Measurements from ENCODE around the gene MAGED2. TPM values are rescaled to one million over a fixed set of nuclear protein-coding genes. Genes with fewer than 3 reads are reported as not detected.
"Not testable (repeated sequence)": the region's sequence is repeated elsewhere in the genome, so short reads cannot be mapped to it uniquely, and the experiment has no call there.

The MAGED2 gene
- total and polyA plus RNA-seq, 2 experiments from 2014 or later = 509 to 612 TPM

GRCh38 chrX:54786967-54787366 is 20.6 kb upstream of the MAGED2 start:
- H3K9me2 ChIP-seq (replicated peaks; ENCODE audit: insufficient read depth) = no peaks in the 10 kb centered on the region
- DNase-seq (ENCODE audit: low spot score) = no peak
- TF ChIP-seq EZH2phosphoT487 (IDR thresholded peaks at IDR 0.05; ENCODE audit: low read depth, severe bottlenecking, unreplicated experiment) (no peak), CTCF (IDR thresholded peaks at IDR 0.05; ENCODE audit: poor library complexity) (peak; percentile 34), EZH2 (IDR thresholded peaks at IDR 0.05; ENCODE audit: borderline replicate concordance) (no peak)
- no peak overlapping the region for H3K27ac ChIP-seq
- no peak overlapping the region for H3K4me2 ChIP-seq
- H3K4me1 ChIP-seq (ENCODE audit: insufficient read depth) = no peaks in the 10 kb centered on the region
- H3K36me3 ChIP-seq (replicated peaks; ENCODE audit: insufficient read depth, low read depth) = no peaks in the 10 kb centered on the region
- no peaks in the 10 kb centered on the region for H3K27me3 ChIP-seq
- no peaks in the 10 kb centered on the region for H3K79me2 ChIP-seq
- H4K20me1 ChIP-seq (ENCODE audit: insufficient read depth, poor library complexity, severe bottlenecking) = no peaks in the 10 kb centered on the region
- H2AFZ ChIP-seq = no peak overlapping the region
- H3K4me3 ChIP-seq = no peak overlapping the region
- 74% methylated on average over 2 of the region's 2 CpGs for WGBS (ENCODE audit: low lambda C conversion rate, missing lambda C conversion rate)
- no peaks in the 10 kb centered on the region for H3K9me3 ChIP-seq (ENCODE audit: low read depth)

GRCh38 chrX:54788446-54788845 is 19.1 kb upstream of the MAGED2 start:
- no peak overlapping the region for H2AFZ ChIP-seq
- H3K27me3 ChIP-seq = no peaks in the 10 kb centered on the region
- H3K79me2 ChIP-seq = no peaks in the 10 kb centered on the region
- no peak for TF ChIP-seq EZH2phosphoT487 (IDR thresholded peaks at IDR 0.05; ENCODE audit: low read depth, severe bottlenecking, unreplicated experiment)
- no peak for TF ChIP-seq EZH2 (IDR thresholded peaks at IDR 0.05; ENCODE audit: borderline replicate concordance)
- TF ChIP-seq CTCF (IDR thresholded peaks at IDR 0.05; ENCODE audit: poor library complexity) = no peak
- H3K4me2 ChIP-seq = no peak overlapping the region
- H3K9me2 ChIP-seq (replicated peaks; ENCODE audit: insufficient read depth) = no peaks in the 10 kb centered on the region
- no peaks in the 10 kb centered on the region for H3K9me3 ChIP-seq (ENCODE audit: low read depth)
- H3K4me3 ChIP-seq = no peak overlapping the region
- no peaks in the 10 kb centered on the region for H4K20me1 ChIP-seq (ENCODE audit: insufficient read depth, poor library complexity, severe bottlenecking)
- no peak overlapping the region for H3K27ac ChIP-seq
- H3K36me3 ChIP-seq (replicated peaks; ENCODE audit: insufficient read depth, low read depth) = no peaks in the 10 kb centered on the region
- 88% methylated on average over 9 of the region's 9 CpGs for WGBS (ENCODE audit: low lambda C conversion rate, missing lambda C conversion rate)
- no peaks in the 10 kb centered on the region for H3K4me1 ChIP-seq (ENCODE audit: insufficient read depth)
- no peak for DNase-seq (ENCODE audit: low spot score)

- WGBS (ENCODE audit: low lambda C conversion rate, missing lambda C conversion rate) = 61% methylated on average over 5 of the region's 5 CpGs
- H3K4me1 ChIP-seq (ENCODE audit: insufficient read depth); DNase-seq (ENCODE audit: low spot score); H3K79me2 ChIP-seq; H3K9me2 ChIP-seq (replicated peaks; ENCODE audit: insufficient read depth); H4K20me1 ChIP-seq (ENCODE audit: insufficient read depth, poor library complexity, severe bottlenecking); H3K4me3 ChIP-seq; H3K4me2 ChIP-seq; H3K9me3 ChIP-seq (ENCODE audit: low read depth); H3K27me3 ChIP-seq; H2AFZ ChIP-seq; H3K36me3 ChIP-seq (replicated peaks; ENCODE audit: insufficient read depth, low read depth); H3K27ac ChIP-seq: not testable (repeated sequence)
Observed at GRCh38 chrX:54789405-54789804, 18.1 kb upstream of the MAGED2 start.

- H3K36me3 ChIP-seq (replicated peaks; ENCODE audit: insufficient read depth, low read depth) = no peaks in the 10 kb centered on the region
- no peak for DNase-seq (ENCODE audit: low spot score)
- H3K4me3 ChIP-seq = no peak overlapping the region
- 29% methylated on average over 1 of the region's 1 CpG for WGBS (ENCODE audit: low lambda C conversion rate, missing lambda C conversion rate)
- no peak overlapping the region for H3K4me2 ChIP-seq
- H3K79me2 ChIP-seq = no peaks in the 10 kb centered on the region
- H3K9me3 ChIP-seq (ENCODE audit: low read depth) = no peaks in the 10 kb centered on the region
- no peaks in the 10 kb centered on the region for H3K27me3 ChIP-seq
- H2AFZ ChIP-seq = no peak overlapping the region
- no peaks in the 10 kb centered on the region for H3K9me2 ChIP-seq (replicated peaks; ENCODE audit: insufficient read depth)
- peaks cover 8% of the 10 kb centered on the region for H3K4me1 ChIP-seq (ENCODE audit: insufficient read depth)
- TF ChIP-seq CTCF (IDR thresholded peaks at IDR 0.05; ENCODE audit: poor library complexity) (no peak), EZH2phosphoT487 (IDR thresholded peaks at IDR 0.05; ENCODE audit: low read depth, severe bottlenecking, unreplicated experiment) (no peak), EZH2 (IDR thresholded peaks at IDR 0.05; ENCODE audit: borderline replicate concordance) (no peak)
- H4K20me1 ChIP-seq (ENCODE audit: insufficient read depth, poor library complexity, severe bottlenecking) = no peaks in the 10 kb centered on the region
- no peak overlapping the region for H3K27ac ChIP-seq
Observed at GRCh38 chrX:54794028-54794427, 13.5 kb upstream of the MAGED2 start.

Data from hepatocyte (in vitro differentiated cells).